ENCODE data around the gene PDK3. TPM values are rescaled to one million over a fixed set of nuclear protein-coding genes. Genes with fewer than 3 reads are reported as not detected.

The PDK3 gene
- total RNA-seq = 1.1 and 2.3 TPM in 2 replicates

DNA sequence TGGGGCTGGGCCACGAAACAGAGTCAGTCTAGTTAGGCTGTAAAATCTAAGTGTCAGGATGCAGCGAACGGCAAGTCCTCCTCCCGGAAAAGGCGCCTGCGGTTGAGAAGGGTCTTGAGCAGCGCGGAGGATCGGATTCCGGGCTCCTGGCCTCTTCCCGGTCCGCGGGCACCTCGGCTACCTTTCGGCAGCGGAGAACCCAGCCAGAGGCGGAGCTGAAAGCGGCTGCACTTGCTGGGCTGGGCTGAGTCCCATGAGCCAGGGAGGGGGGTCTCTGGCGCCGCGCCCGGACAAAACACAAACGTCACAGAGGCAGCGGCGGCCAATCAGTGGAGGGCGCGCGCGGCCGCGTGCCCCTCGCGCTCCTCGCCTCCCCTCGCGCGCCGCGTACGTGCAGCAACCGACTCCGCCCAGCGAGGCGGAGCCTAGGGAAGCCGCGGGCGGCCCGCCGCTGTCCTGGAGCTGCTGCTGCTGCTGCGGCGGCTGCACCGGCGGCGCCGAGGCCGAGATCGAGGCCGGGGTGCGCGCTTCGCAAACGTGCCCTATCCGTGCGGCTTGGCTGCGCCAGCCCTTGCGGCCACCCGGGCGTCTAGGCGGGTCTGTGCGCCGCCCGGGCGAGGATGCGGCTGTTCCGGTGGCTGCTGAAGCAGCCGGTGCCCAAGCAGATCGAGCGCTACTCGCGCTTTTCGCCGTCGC lies at the start of gene PDK3:
PDK3 (plus strand) TSS at position 451 of the 696 bp plus-strand sequence; CDS start at position 621, 170 bp downstream.

Other genes with a start within 250 kb of the PDK3 start
- gene SUPT20HL2, start 151.2 kb upstream of the PDK3 start, total RNA-seq = not detected in 2 replicates
- not detected in 2 replicates for gene SUPT20HL1, start 104.6 kb upstream of the PDK3 start, total RNA-seq
- not detected in 2 replicates for gene PCYT1B, start 182.1 kb downstream of the PDK3 start, total RNA-seq
- gene POLA1, start 228.6 kb downstream of the PDK3 start, total RNA-seq = 11.5 and 12.5 TPM in 2 replicates